ENCODE data around the gene LRRC47.
A peak's percentile ranks its signal among the peaks of the same experiment; 100 is the strongest.

LRRC47 gene

DNA sequence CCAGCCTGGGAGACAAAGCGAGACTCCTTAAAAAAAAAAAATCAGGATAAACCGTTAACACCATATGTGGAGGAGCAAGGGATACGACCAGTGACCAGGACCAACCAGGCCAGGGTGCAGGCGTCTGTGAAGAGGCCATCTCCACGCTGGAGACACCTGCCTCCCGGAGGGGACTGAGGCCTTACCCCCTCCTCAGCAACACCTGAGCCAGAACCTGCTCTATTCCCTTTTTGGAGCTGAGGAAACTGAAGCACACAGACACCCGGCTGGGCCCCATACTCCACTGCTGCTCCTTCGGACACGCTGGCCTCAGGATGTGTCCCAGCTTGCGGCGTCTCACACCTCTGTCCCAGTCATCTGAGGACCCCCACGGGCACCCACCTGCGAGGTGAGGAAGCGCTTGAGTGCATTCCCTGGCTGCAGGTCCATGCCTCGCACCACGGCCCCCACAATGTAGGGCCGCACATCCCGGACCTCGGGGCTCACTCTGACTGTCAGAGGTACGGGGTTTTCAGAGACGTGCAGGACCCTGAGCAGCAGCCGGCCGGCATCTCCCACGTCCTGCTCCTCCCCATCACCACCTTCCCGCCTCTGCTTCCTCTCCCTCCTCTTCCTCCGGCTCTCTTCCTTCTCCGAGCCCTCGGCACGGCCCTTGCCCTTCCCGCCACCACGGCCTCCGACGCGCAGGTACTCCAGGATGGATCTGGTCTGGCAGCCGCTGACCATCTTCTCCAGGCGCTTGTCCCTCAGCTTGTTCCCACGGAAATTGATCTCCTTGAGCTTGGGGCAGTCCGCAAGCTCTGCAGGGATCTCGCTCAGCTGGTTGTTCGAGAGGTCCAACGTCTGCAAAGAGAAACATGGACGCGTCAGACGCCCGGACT lies 9.6 kb downstream of the LRRC47 start:
- DNase-seq (ENCODE audit: low spot score) = no peak

- DNase-seq (ENCODE audit: low spot score) = no peak
Measured at GRCh38 chr1:3785456-3786157, 10.7 kb downstream of the LRRC47 start.

GRCh38 chr1:3785045-3785444 lies 11.3 kb downstream of the LRRC47 start:
- no peak for DNase-seq (ENCODE audit: low spot score)

GRCh38 chr1:3783651-3784474 lies 12.4 kb downstream of the LRRC47 start:
- DNase-seq (ENCODE audit: low spot score) = no peak

DNA sequence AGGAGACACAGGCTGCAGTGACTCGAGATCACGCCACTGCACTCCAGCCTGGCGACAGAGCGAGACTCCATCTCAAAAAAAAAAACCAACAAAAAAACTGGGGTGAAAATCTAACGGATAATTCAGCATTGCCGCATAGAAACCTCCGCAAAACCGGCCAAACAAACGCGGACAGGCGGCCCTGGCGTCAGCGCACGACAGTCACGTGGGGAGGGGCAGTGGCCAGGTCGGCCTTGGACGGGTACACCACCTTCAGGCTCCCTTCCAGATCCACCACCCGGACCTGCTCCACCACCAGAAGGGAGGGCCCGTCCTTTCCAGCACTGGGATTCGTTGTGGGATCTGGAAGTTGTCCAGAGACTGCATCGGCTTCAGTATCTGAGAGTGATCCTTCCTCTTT lies 15.4 kb downstream of the LRRC47 start:
- DNase-seq (ENCODE audit: low spot score) = no peak

DNA sequence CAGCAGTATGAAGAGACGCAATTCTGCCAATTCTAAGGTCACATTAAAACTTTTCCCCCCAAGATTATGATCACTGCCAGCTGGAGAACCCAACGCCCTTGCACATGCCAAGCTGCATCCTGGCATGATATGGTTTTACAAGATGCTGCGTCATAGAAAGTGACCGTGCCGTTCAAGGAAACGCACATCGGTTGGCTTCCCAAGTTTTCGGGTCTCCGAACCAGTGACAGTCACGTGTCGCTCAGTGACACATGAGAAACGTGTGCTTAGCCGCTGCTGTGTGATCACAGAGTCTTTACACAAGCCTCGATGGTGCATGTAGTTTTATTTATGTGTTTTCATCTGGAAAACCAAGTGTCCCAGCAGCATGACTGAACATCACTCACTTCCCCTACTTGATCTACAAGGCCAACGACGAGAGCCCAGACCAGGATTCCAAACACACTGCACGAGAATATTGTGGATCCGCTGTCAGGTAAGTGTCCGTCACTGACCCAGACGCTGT lies 16.3 kb downstream of the LRRC47 start:
- DNase-seq (ENCODE audit: low spot score) = no peak

GRCh38 chr1:3779265-3779911 lies 16.9 kb downstream of the LRRC47 start:
- no peak for DNase-seq (ENCODE audit: low spot score)

DNA sequence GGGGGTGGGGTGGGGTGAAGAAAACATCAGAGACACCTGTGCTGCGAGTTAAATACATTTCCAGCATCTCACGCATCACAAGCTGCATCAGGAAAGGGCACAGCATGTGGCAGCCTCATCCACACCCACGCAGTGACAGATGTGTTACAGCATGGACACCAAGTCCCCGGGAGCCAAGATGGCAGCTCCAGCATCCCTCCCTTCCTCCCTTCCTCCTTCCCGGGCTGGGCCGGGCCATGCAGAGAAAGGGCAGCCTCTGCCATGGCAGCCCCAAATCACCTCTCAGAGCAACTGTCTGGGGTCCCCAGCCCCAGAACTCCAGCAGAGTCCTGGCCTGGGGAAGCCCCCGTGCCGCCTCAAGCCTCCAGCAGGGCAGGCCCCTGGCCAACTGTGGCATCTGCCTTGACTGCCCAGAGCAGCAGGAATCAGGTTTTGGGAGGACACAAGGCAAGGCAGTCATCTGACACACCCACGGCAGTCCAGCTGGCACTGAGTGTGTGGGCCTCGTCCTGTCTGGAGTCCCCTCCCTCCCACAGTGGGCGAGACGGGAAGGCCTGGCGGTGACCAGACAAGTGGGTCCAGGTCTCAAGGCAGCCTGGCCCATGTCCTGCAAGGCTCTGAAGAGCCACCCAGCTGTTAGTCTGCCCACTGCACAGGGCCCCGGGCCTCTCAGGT lies 17.6 kb downstream of the LRRC47 start:
- DNase-seq (ENCODE audit: low spot score) = no peak

DNA sequence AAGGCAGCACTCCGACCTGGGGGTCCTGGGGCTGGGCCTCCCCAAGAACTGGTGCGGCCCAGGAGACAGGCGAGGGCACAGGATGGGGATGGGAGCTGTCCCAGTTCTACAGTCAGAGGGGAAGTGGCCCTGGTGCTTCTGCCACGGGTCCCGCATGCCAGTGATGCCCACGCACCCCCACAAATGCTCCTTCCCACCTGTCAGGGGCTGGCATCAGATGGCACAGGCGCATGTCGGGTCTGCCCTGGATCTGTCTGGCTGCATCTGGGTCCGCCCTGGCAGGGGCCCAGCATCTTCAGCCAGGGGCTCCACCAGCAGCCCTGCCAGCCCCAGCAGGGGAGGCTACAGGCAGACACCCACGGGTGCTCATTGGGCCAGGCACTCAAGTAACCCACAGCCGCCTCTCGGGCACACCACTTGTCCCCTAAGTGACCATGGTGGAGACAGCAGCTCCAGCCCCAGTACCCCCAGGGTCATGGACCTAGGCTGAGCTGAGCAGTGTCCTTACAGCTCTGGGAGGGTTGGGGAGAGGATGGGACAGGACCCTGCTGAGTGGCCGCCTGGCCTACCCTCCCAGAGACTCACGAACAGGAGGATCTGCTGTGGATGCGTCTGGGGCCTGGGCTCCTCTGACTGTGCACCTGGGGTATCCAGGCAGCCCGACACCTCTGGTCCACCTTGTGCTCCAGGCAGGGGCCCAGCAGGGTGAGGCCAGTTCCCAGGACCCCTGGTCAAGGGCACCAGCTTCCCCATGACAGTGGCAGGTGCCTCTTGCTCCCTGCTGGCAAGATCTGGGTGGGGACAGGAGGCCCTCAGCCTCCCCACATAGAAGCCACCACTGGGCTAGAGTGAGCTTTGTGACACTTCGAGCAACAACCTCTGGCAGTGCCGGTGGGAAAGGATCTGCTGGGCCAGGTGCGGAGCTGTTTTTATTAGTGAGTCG lies 18.4 kb downstream of the LRRC47 start:
- no peak for DNase-seq (ENCODE audit: low spot score)

GRCh38 chr1:3777078-3777547 lies 19.2 kb downstream of the LRRC47 start:
- DNase-seq (ENCODE audit: low spot score) = no peak

DNA sequence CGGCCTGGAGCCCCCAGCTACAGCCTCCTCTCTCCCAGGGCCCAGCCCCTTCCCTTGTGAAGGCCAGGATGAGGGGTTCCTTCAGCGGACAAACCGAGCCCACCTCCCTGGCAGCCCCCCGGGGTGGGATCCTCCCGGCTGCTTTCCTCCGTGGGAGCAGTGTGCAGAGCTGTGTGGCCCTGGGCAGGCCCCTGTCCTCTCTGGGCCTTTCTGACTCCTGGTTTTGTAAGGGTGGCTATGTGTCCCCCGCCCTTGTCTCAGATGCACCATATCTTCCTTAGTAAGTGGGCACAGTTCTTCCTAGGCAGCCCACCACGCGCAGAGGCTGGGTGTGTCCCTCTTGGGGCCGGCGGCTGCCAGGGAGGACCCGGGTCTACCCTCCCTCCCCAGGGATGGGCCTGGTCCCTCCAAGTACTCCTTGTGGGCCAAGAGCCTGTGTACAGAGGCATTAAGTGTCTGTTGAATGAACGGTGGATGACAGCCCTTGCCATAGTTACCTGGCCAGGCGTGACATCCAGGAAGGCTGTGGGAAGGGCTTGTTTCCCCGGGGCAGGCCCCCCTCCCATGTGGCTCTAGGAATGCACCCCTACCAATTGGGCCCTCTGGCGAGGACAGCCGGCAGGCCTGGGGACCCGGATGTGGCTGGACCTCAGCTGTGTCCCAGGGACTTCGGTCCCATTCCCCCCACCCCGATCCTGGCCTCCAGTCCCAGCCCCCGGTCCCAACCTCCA lies 19.9 kb downstream of the LRRC47 start:
- DNase-seq (ENCODE audit: low spot score) = no peak

DNA sequence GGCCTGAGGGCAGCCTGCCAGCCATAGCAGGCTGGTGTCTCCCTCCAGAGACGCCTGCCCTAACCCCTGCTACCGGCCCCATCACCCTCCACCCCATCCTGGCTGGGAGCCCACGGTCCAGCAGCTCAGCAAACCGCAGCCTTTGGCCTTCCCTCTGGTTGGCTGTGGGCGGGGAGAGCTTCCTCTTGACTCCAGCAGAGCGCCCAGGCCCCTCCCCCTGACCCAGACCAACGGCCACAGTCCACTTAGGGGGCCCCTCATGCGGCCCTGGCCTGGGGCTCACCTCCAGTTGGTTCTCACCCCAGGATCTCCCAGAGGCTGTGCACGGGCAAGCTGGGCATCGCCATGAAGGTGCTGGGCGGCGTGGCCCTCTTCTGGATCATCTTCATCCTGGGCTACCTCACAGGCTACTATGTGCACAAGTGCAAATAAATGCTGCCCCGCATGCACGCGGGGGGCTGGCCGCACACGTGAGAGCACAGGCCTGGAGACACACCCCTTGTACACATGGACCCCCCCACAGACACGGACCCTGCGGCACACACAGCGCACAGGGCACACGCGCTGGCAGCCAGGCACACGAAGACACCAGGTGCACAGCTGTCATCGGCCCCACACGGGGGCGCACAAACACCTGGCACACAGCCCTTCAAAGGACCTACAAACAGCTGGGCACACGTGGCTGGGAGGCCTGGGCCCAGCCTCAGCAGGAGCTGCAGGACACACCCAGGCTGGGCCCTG lies 20.6 kb downstream of the LRRC47 start:
- DNase-seq (ENCODE audit: low spot score) = peak; percentile 84

DNA sequence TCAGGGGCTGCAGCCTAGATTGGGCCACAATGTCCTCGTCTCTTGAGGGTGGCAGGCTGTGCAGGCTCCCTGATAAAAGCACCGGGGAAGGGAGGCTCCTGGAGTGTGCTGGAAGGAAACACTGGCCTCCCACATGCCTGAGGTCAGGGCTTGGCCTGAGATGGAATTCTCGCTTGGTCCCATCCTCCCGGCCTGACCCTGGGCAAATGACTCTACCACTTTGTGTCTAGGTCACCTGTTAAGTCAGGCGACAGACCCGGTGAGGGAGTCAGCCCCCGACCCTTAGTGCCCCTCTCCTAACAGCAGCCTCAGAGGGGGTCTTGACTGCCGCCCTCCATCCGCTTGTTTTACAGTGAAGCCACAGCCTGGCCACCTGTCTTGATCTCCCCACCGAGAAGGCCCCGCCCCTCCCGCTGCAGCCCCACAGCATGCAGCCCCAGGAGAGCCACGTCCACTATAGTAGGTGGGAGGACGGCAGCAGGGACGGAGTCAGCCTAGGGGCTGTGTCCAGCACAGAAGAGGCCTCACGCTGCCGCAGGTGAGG lies 21.3 kb downstream of the LRRC47 start:
- DNase-seq (ENCODE audit: low spot score) = no peak

DNA sequence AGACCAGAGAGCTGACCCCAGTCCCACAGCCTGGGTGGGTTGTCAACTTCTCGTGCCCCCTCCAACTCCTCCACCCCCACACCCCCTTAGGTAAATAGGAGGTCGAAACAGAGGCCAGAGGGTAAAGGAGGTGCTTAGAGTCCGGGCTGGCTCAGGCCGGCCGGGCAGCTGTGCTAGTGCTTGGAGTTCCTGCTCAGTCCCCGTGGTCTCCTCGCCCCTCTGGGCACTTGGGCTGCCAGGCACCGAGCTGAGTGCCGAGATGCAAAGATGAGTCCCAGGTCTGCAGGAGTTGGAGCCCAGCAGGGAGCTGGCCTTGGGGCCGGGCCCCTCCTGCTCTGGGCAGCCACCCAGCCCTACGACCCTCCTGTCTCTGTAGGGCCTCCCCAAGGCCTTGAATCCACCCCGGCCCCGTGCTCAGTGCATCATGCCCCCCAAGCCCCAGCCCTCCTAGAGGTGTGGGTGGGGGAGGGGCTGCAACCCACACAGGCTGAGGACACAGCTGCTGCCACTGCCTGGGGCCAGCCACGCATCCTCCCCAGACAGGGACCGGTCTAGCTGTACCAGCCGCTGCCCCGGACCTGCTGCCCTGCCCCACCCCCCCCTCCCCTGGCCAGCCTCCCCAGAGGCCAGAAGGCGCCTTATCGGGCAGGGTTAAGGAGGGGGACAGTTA lies 21.9 kb downstream of the LRRC47 start:
- no peak for DNase-seq (ENCODE audit: low spot score)

DNA sequence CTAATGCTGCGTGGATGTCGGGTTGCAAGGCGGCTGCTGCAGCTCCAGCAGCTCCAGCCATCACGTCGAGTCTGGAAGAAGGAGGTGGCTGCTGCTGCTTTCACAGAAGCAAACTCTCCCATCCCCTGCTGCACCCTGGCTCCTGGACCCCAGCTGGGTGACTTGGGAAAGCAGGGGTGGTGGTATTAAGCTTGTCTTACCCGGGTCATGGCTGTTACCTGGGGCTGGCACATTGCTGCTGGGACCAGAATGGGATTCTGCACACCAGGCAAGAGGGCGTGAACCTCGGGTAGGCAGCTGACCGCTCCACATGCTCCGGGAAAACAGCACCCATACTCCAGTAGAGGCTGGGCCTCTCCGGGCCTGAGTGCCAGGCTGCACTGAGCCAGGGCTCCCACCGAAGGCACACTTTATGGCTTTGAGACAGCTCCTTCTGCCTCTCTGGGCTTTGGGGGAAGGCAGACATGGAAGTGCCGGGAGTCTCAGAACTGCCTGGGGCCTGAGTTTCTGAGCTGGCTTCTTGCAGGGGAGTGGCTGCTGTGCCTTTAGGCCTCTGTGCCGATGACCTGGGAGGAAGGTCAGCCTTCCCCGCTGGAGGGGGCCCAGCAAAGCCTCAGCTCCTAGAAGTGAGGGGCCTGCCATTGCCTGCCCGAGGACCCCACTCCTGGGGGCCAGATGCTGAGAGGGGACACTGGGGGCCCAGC lies 22.6 kb downstream of the LRRC47 start:
- no peak for DNase-seq (ENCODE audit: low spot score)

DNA sequence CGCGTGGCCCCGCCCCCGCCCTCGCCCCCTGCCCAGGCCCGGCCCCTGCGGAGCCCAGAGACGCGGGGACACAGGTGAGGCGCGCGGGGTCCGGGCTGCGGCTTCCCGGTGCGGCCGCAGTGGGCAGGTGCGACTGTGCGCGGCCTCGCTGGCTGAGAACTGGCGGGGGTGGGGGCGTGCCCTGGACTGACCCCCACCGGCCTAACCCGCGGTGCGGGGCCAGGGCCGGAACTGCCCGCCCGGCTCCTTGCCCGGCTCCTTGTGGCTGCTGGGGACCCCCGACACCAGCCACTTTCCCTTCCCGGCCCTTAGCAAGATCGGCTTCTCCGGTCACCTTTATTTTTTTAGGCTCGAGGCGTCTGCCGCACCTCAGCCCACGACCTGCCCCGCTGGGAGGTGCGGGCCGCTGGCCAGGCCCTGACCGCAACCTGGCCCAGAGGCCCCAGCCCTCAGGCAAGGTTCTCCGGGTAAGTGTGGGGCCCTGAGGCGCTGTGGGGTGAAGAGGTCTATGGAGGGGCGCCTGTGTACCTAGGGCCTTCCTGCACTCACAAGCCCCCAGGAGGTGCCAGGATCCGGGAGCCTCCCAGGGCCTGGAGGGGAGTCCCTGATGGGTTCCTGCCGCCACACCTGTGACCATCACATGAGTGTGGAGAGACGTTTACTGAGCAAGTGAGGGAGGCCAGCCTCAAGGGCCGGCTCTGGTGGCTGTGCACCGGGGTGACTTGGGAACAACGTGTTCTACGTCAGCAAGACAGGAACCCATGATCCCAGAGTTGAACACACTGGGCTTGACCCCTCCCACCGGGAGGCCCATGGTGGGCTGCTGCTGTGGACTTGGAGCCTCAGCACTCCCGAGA lies 23.4 kb downstream of the LRRC47 start, which contains the start of gene SMIM1:
Gene SMIM1 (plus strand): TSS at position 35 of the 857 bp plus-strand sequence. CDS start 2,625 bp downstream, outside the sequence.
- DNase-seq (ENCODE audit: low spot score) = no peak

Data from germinal center (tissue), 1 donor.